Mesenchymal stem cell (in vitro differentiated cells and primary cell): ENCODE results near the gene KLHL15.

Experiments used
- DNase-seq: peaks from one replicate; pipeline ENCODE4 v3.0.0-alpha.2; 2013
- H2AFZ ChIP-seq: one replicate; pipeline ENCODE4 v1.6.1; 2013; ENCODE audit warnings: low read depth, mild to moderate bottlenecking, control low read depth, inconsistent platforms, low read length, moderate library complexity
- H2AK5ac ChIP-seq: 2 replicates; pipeline ENCODE4 v1.6.1; 2013; ENCODE audit warnings: low read length, moderate library complexity, mild to moderate bottlenecking, inconsistent platforms; ENCODE audit not compliant: severe bottlenecking
- H2BK120ac ChIP-seq: one replicate; pipeline ENCODE4 v1.6.1; 2013; ENCODE audit warnings: low read depth, mild to moderate bottlenecking, inconsistent platforms, low read length, moderate library complexity
- H2BK12ac ChIP-seq, 2 experiments: one replicate each; pipeline ENCODE4 v1.6.1; 2013; ENCODE audit warnings: inconsistent platforms in 2 of 2, low read length in 2 of 2, mild to moderate bottlenecking in 2 of 2, moderate library complexity in 2 of 2, control low read depth in 1 of 2
- H2BK15ac ChIP-seq: one replicate; pipeline ENCODE4 v1.6.1; 2013; ENCODE audit warnings: mild to moderate bottlenecking, low read depth, inconsistent platforms; ENCODE audit not compliant: poor library complexity, severe bottlenecking
- H2BK5ac ChIP-seq: 2 replicates; pipeline ENCODE4 v1.6.1; 2013; ENCODE audit warnings: low read depth, mild to moderate bottlenecking, low read length, control low read depth, inconsistent platforms; ENCODE audit not compliant: poor library complexity, severe bottlenecking
- H3K14ac ChIP-seq, 2 experiments: one replicate each; pipeline ENCODE4 v1.6.1; 2013; ENCODE audit warnings: inconsistent platforms in 2 of 2, low read length in 2 of 2, control low read depth in 1 of 2, mild to moderate bottlenecking in 1 of 2, moderate library complexity in 1 of 2
- H3K18ac ChIP-seq, 2 experiments: one replicate each; pipeline ENCODE4 v1.6.1; 2013; ENCODE audit warnings: inconsistent platforms in 2 of 2, low read length in 2 of 2, control low read depth in 1 of 2, low read depth in 1 of 2, mild to moderate bottlenecking in 1 of 2
- H3K23ac ChIP-seq, 2 experiments: one replicate each; pipeline ENCODE4 v1.6.1; 2013; ENCODE audit warnings: inconsistent platforms in 2 of 2, low read length in 2 of 2, mild to moderate bottlenecking in 2 of 2, moderate library complexity in 2 of 2, control low read depth in 1 of 2
- H3K27ac ChIP-seq: 2 replicates; pipeline ENCODE4 v1.5.1; 2013; ENCODE audit warnings: mild to moderate bottlenecking, moderate library complexity, low read length, control low read depth, inconsistent platforms; ENCODE audit not compliant: poor library complexity, severe bottlenecking
- H3K27me3 ChIP-seq, 2 experiments: 2 replicates each; pipeline versions ENCODE4 v1.6.1 to v1.7.0; 2013; ENCODE audit warnings: low read length in 2 of 2, mild to moderate bottlenecking in 2 of 2, moderate library complexity in 2 of 2, control low read depth in 1 of 2, inconsistent platforms in 1 of 2; ENCODE audit not compliant: control insufficient read depth in 1 of 2, insufficient read depth in 1 of 2
- H3K36me3 ChIP-seq, 2 experiments: 2 replicates each; pipeline versions ENCODE4 v1.6.1 to v1.7.0; 2013; ENCODE audit warnings: low read length in 2 of 2, control low read depth in 1 of 2, inconsistent platforms in 1 of 2, low read depth in 1 of 2, mild to moderate bottlenecking in 1 of 2; ENCODE audit not compliant: insufficient read depth in 2 of 2, control insufficient read depth in 1 of 2
- H3K4ac ChIP-seq, 2 experiments: one replicate each; pipeline ENCODE4 v1.6.1; 2013; ENCODE audit warnings: inconsistent platforms in 2 of 2, low read length in 2 of 2, mild to moderate bottlenecking in 2 of 2, moderate library complexity in 2 of 2, control low read depth in 1 of 2, low read depth in 1 of 2
- H3K4me1 ChIP-seq: 2 replicates; pipeline ENCODE4 v1.6.1; 2013; ENCODE audit warnings: low read depth, low read length, control low read depth; ENCODE audit not compliant: control insufficient read depth, insufficient read depth
- H3K4me2 ChIP-seq: 2 replicates; pipeline ENCODE4 v1.6.1; 2013; ENCODE audit warnings: low read length, mild to moderate bottlenecking, inconsistent platforms; ENCODE audit not compliant: poor library complexity, severe bottlenecking
- H3K4me3 ChIP-seq, 2 experiments: 2 replicates each; pipeline versions ENCODE4 v1.5.1 to v1.7.0; 2013; ENCODE audit warnings: low read length in 2 of 2, mild to moderate bottlenecking in 2 of 2, control low read depth in 1 of 2, low read depth in 1 of 2; ENCODE audit not compliant: insufficient read depth in 1 of 2
- H3K79me1 ChIP-seq: replicated peaks from 2 replicates; pipeline ENCODE4 v1.6.1; 2013; ENCODE audit warnings: mild to moderate bottlenecking, control low read depth, low read length, inconsistent platforms; ENCODE audit not compliant: poor library complexity, severe bottlenecking
- H3K9ac ChIP-seq: 2 replicates; pipeline ENCODE4 v1.7.0; 2013; ENCODE audit warnings: mild to moderate bottlenecking, low read length, moderate library complexity
- H3K9me3 ChIP-seq: 2 replicates; pipeline ENCODE4 v1.7.0; 2013; ENCODE audit warnings: mild to moderate bottlenecking, low read length; ENCODE audit not compliant: control insufficient read depth
- H4K8ac ChIP-seq: one replicate; pipeline ENCODE4 v1.6.1; 2013; ENCODE audit warnings: inconsistent platforms, mild to moderate bottlenecking, low read length, moderate library complexity
- H4K91ac ChIP-seq: one replicate; pipeline ENCODE4 v1.6.1; 2013; ENCODE audit warnings: mild to moderate bottlenecking, low read length, inconsistent platforms
- WGBS: methylation state at CpG from one replicate; pipeline ENCODE4 v1.1.7; 2013; ENCODE audit warnings: mixed read lengths; 5-methylcytosine and 5-hydroxymethylcytosine counted together

Gene KLHL15

GRCh38 chrX:24037729-24038128 is 10.7 kb upstream of the KLHL15 start:
- Histone ChIP-seq H3K23ac (no peak overlapping the region), H3K9me3 (no peaks in the 10 kb centered on the region), H3K14ac (no peak overlapping the region), H2AFZ (no peak overlapping the region), H3K36me3 (no peaks in the 10 kb centered on the region), H3K9ac (no peak overlapping the region), H2BK12ac (no peak overlapping the region), H2BK15ac (no peak overlapping the region), H3K4me3 (no peak overlapping the region), H4K91ac (no peak overlapping the region), H3K4me1 (no peaks in the 10 kb centered on the region), H3K79me1 (no peaks in the 10 kb centered on the region), H2AK5ac (no peak overlapping the region), H3K18ac (no peak overlapping the region), H3K27me3 (no peaks in the 10 kb centered on the region), H2BK120ac (no peak overlapping the region), H3K27ac (no peak overlapping the region), H3K4me2 (no peak overlapping the region), H3K4ac (no peak overlapping the region), H2BK5ac (no peak overlapping the region), H4K8ac (no peak overlapping the region)
- 100% methylated on average over 2 of the region's 4 CpGs for WGBS
- no peak for DNase-seq

GRCh38 chrX:24034485-24034884 is 7.5 kb upstream of the KLHL15 start:
- H3K14ac ChIP-seq = no peak overlapping the region
- H3K79me1 ChIP-seq = no peaks in the 10 kb centered on the region
- no peak overlapping the region for H4K91ac ChIP-seq
- WGBS = 97% methylated on average over 3 of the region's 5 CpGs
- H2BK120ac ChIP-seq = no peak overlapping the region
- no peak overlapping the region for H2AFZ ChIP-seq
- H3K9ac ChIP-seq = no peak overlapping the region
- no peak for DNase-seq
- H2BK15ac ChIP-seq = no peak overlapping the region
- H3K4ac ChIP-seq = no peak overlapping the region
- H2AK5ac ChIP-seq = no peak overlapping the region
- no peaks in the 10 kb centered on the region for H3K36me3 ChIP-seq
- no peak overlapping the region for H3K18ac ChIP-seq
- no peak overlapping the region for H2BK12ac ChIP-seq
- H4K8ac ChIP-seq = no peak overlapping the region
- no peak overlapping the region for H3K4me2 ChIP-seq
- H3K4me1 ChIP-seq = no peaks in the 10 kb centered on the region
- H3K27ac ChIP-seq = no peak overlapping the region
- no peaks in the 10 kb centered on the region for H3K9me3 ChIP-seq
- no peak overlapping the region for H2BK5ac ChIP-seq
- peaks cover 0 to 7% of the 10 kb centered on the region in 2 experiments for H3K27me3 ChIP-seq
- H3K23ac ChIP-seq = no peak overlapping the region
- no peak overlapping the region for H3K4me3 ChIP-seq

GRCh38 chrX:24030597-24030996 is 3.6 kb upstream of the KLHL15 start:
- no CpG with 5 or more reads among the region's 5 CpGs for WGBS
- no peak overlapping the region for H3K23ac ChIP-seq
- DNase-seq = no peak
- no peak overlapping the region for H3K27ac ChIP-seq
- no peak overlapping the region for H3K4ac ChIP-seq
- H3K4me3 ChIP-seq = no peak overlapping the region
- H2BK12ac ChIP-seq = no peak overlapping the region
- H3K4me2 ChIP-seq = no peak overlapping the region
- H2BK120ac ChIP-seq = no peak overlapping the region
- no peak overlapping the region for H2BK15ac ChIP-seq
- H3K14ac ChIP-seq = no peak overlapping the region
- H2BK5ac ChIP-seq = no peak overlapping the region
- H3K4me1 ChIP-seq = no peaks in the 10 kb centered on the region
- no peaks in the 10 kb centered on the region for H3K36me3 ChIP-seq
- H2AFZ ChIP-seq = no peak overlapping the region
- H3K79me1 ChIP-seq = no peaks in the 10 kb centered on the region
- H3K9me3 ChIP-seq = no peaks in the 10 kb centered on the region
- no peak overlapping the region for H3K18ac ChIP-seq
- no peak overlapping the region for H4K91ac ChIP-seq
- H4K8ac ChIP-seq = no peak overlapping the region
- H2AK5ac ChIP-seq = no peak overlapping the region
- H3K9ac ChIP-seq = no peak overlapping the region
- H3K27me3 ChIP-seq = peaks cover 0 to 13% of the 10 kb centered on the region in 2 experiments

- H2AFZ ChIP-seq = no peak overlapping the region
- H3K4me3 ChIP-seq = no peak overlapping the region
- H2BK15ac ChIP-seq = no peak overlapping the region
- no peaks in the 10 kb centered on the region for H3K79me1 ChIP-seq
- H3K9ac ChIP-seq = no peak overlapping the region
- no peak overlapping the region for H3K14ac ChIP-seq
- H3K27me3 ChIP-seq = peaks cover 0 to 20% of the 10 kb centered on the region in 2 experiments
- H3K23ac ChIP-seq = no peak overlapping the region
- WGBS = 100% methylated on average over 4 of the region's 6 CpGs
- no peak for DNase-seq
- H3K9me3 ChIP-seq = no peaks in the 10 kb centered on the region
- no peaks in the 10 kb centered on the region for H3K4me1 ChIP-seq
- no peak overlapping the region for H3K27ac ChIP-seq
- no peak overlapping the region for H2AK5ac ChIP-seq
- H3K4me2 ChIP-seq = no peak overlapping the region
- H3K18ac ChIP-seq = no peak overlapping the region
- H2BK120ac ChIP-seq = no peak overlapping the region
- H2BK5ac ChIP-seq = no peak overlapping the region
- H4K91ac ChIP-seq = no peak overlapping the region
- H4K8ac ChIP-seq = no peak overlapping the region
- no peak overlapping the region for H2BK12ac ChIP-seq
- H3K36me3 ChIP-seq = no peaks in the 10 kb centered on the region
- H3K4ac ChIP-seq = no peak overlapping the region
Observed at GRCh38 chrX:24027985-24028384, 999 bp upstream of the KLHL15 start.
